Ovary (tissue), 9 donors: ENCODE data around the gene NEFH. TPM values are rescaled to one million over a fixed set of nuclear protein-coding genes. Genes with fewer than 3 reads are reported as not detected.

Source experiments
- DNase-seq, 5 donors: peaks; one replicate each; pipeline ENCODE4 v3.0.0-alpha.2; 2019 to 2020
- H3K27ac ChIP-seq, 2 donors: fragments of 200-600 bp; one replicate each; pipeline versions ENCODE4 v1.5.1 to v1.8.0; 2019 to 2022
- H3K27me3 ChIP-seq: fragments of 200-600 bp; one replicate; pipeline ENCODE4 v1.8.0; 2022
- H3K36me3 ChIP-seq: fragments of 200-600 bp; sonication (generic); one replicate; pipeline ENCODE4 v1.5.1; 2019
- H3K4me1 ChIP-seq: one replicate; pipeline ENCODE4 v1.8.1; 2013; ENCODE audit warnings: mild to moderate bottlenecking, moderate library complexity; ENCODE audit not compliant: insufficient read depth
- H3K4me3 ChIP-seq: fragments of 200-600 bp; sonication (generic); one replicate; pipeline ENCODE4 v1.5.1; 2017
- H3K9me3 ChIP-seq, 2 donors: fragments of 200-600 bp in 1 of 2; sonication (generic) in 1 of 2; one replicate each; pipeline versions ENCODE4 v1.5.1 to v1.8.1; 2013 to 2019; ENCODE audit warnings: mild to moderate bottlenecking in 1 of 2, moderate library complexity in 1 of 2
- CTCF ChIP-seq, 3 donors: fragments of 450-650 bp in 2 of 3; fragments of 200-600 bp in 1 of 3; IDR thresholded peaks; one replicate each; pipeline versions ENCODE4 v1.5.1 to v1.8.0; 2016 to 2022; ENCODE audit warnings: antibody characterized with exemption in 3 of 3, mild to moderate bottlenecking in 1 of 3
- EP300 ChIP-seq: sonication (generic); formaldehyde crosslinking; IDR thresholded peaks from one replicate; pipeline ENCODE4 v1.6.1; 2017; ENCODE audit warnings: antibody characterized with exemption
- POLR2A ChIP-seq: fragments of 450-650 bp; IDR thresholded peaks from one replicate; pipeline ENCODE4 v1.6.1; 2017; ENCODE audit warnings: antibody characterized with exemption, mild to moderate bottlenecking, moderate library complexity
- WGBS, 3 donors: extraction: QIAGEN DNeasy Blood & Tissue Kit in 1 of 3; methylation state at CpG; one replicate each; pipeline versions ENCODE4 v1.1.5 to v1.1.7; 2013 to 2017; 5-methylcytosine and 5-hydroxymethylcytosine counted together
- intact Hi-C, 4 donors: fragments of 100-400 bp; cut with DNase I; formaldehyde crosslinking; loops; one replicate each; pipeline versions ENCODE4 v1.11.0 to v1.15.1; 2022 to 2023
- polyA plus RNA-seq, 2 donors: library from polyadenylated mRNA; stranded (reverse); fragments of 200-250 nt in 1 of 2; fragments of 350-450 nt in 1 of 2; fragmentation: Illumina TruSeq in 1 of 2; extraction: RNeasy Lipid Tissue Mini Kit (QIAGEN cat#74804) in 1 of 2; gene quantifications; one replicate each; pipeline ENCODE4 v1.2.3, GENCODE V29; 2013 to 2014
- total RNA-seq, 7 donors: library from RNA; depleted of rRNA in 2 of 7; stranded (reverse); fragments of >200 nt in 2 of 7; fragmentation: NEBNext Ultra II Directional in 3 of 7; extraction: Animal tissue kit (Norgen Biotek cat#: 25700) in 3 of 7; gene quantifications; one replicate each; pipeline versions ENCODE4 v1.1.0 to v1.2.4, GENCODE V29; 2016 to 2023
- donor health status: DM: no; HTN: no; CAD: no; lungs with moderate emphysema.
- donor health status: DM: no; HTN: no; CAD: no.
- donor health status: Bipolar disorder and iron deficiency.
- donor health status: DM: yes; HTN: yes; CAD: no.
- donor health status: DM: no; HTN: no; CAD: no.
- donor health status: DM: yes; HTN: yes; CAD: no.

The NEFH gene
- total and polyA plus RNA-seq, 9 donors: 2.6 to 30.6 (median 12.4) TPM

GRCh38 chr22:29457730-29458129, 22.3 kb upstream of the NEFH start:
- intact Hi-C loops: no loop called here
- Histone ChIP-seq H3K4me3 (no peak overlapping the region), H3K27ac (no peak overlapping the region), H3K36me3 (no peaks in the 10 kb centered on the region), H3K27me3 (no peaks in the 10 kb centered on the region), H3K9me3 (no peaks in the 10 kb centered on the region), H3K4me1 (peaks cover 2% of the 10 kb centered on the region)
- no peak for TF ChIP-seq EP300
- WGBS, 3 donors: 44 to 52% (median 51%) methylated on average over 4 of the region's 4 CpGs
- DNase-seq: no peak

- Histone ChIP-seq H3K4me3 (no peak overlapping the region), H3K27me3 (no peaks in the 10 kb centered on the region), H3K4me1 (peaks cover 2% of the 10 kb centered on the region), H3K36me3 (no peaks in the 10 kb centered on the region), H3K27ac (no peak overlapping the region), H3K9me3 (no peaks in the 10 kb centered on the region)
- intact Hi-C loops: no loop called here
- DNase-seq: no peak
- no peak for TF ChIP-seq CTCF (IDR thresholded peaks at IDR 0.05)
- TF ChIP-seq POLR2A: no peak
- no peak for TF ChIP-seq EP300
Measured at GRCh38 chr22:29458551-29458950, 21.5 kb upstream of the NEFH start.

- no peaks in the 10 kb centered on the region for H3K27me3 ChIP-seq
- TF ChIP-seq POLR2A: no peak
- no peak for TF ChIP-seq EP300
- TF ChIP-seq CTCF (IDR thresholded peaks at IDR 0.05): no peak
- WGBS, 3 donors: 69 to 73% (median 73%) methylated on average over 6 to 9 of the region's 9 CpGs
Measured at GRCh38 chr22:29459773-29460172, 20.2 kb upstream of the NEFH start.

GRCh38 chr22:29461263-29461662, 18.8 kb upstream of the NEFH start:
- TF ChIP-seq POLR2A (no peak), CTCF (IDR thresholded peaks at IDR 0.05) (no peak), EP300 (no peak)
- H3K36me3 ChIP-seq: no peaks in the 10 kb centered on the region
- no peaks in the 10 kb centered on the region for H3K27me3 ChIP-seq
- no peak overlapping the region for H3K4me3 ChIP-seq
- WGBS, 3 donors: 89 to 92% (median 89%) methylated on average over 5 of the region's 5 CpGs
- H3K9me3 ChIP-seq: no peaks in the 10 kb centered on the region
- H3K27ac ChIP-seq: no peak overlapping the region
- intact Hi-C loops: no loop called here
- H3K4me1 ChIP-seq: no peaks in the 10 kb centered on the region
- no peak for DNase-seq

More at GRCh38 chr22:29459773-29460172, 20.2 kb upstream of the NEFH start:
- H3K9me3 ChIP-seq: no peaks in the 10 kb centered on the region
- no peak overlapping the region for H3K4me3 ChIP-seq
- DNase-seq: no peak
- H3K4me1 ChIP-seq: no peaks in the 10 kb centered on the region
- H3K36me3 ChIP-seq: no peaks in the 10 kb centered on the region
- H3K27ac ChIP-seq: no peak overlapping the region
- intact Hi-C loops: no loop called here

GRCh38 chr22:29463629-29464028, 16.4 kb upstream of the NEFH start:
- TF ChIP-seq POLR2A (no peak), EP300 (no peak), CTCF (IDR thresholded peaks at IDR 0.05) (no peak)
- no peaks in the 10 kb centered on the region for H3K36me3 ChIP-seq
- intact Hi-C loops: no loop called here
- WGBS, 3 donors: 87 to 88% (median 88%) methylated on average over 7 of the region's 7 CpGs
- H3K9me3 ChIP-seq: no peaks in the 10 kb centered on the region
- no peak overlapping the region for H3K4me3 ChIP-seq
- no peak for DNase-seq
- H3K4me1 ChIP-seq: no peaks in the 10 kb centered on the region
- H3K27ac ChIP-seq: no peak overlapping the region
- H3K27me3 ChIP-seq: no peaks in the 10 kb centered on the region
